Prostate gland (tissue), 2 donors: ENCODE results near the gene CHST3. TPM values are rescaled to one million over a fixed set of nuclear protein-coding genes. Genes with fewer than 3 reads are reported as not detected.
A peak's percentile ranks its signal among the peaks of the same experiment; 100 is the strongest.

ENCODE experiments used
- DNase-seq: peaks from one replicate; pipeline ENCODE4 v3.0.0-alpha.2; 2019; ENCODE audit warnings: low spot score
- H3K27ac ChIP-seq, 2 donors: fragments of 200-600 bp; sonication (generic); 2 replicates each; pipeline ENCODE4 v1.5.1; 2017 to 2019
- H3K27me3 ChIP-seq: fragments of 200-600 bp; sonication (generic); replicated peaks from 2 replicates; pipeline ENCODE4 v1.5.1; 2019; ENCODE audit not compliant: insufficient read depth
- H3K36me3 ChIP-seq, 2 donors: fragments of 200-600 bp; sonication (generic); 1 replicate in 1 of 2; 2 replicates in 1 of 2; pipeline versions ENCODE4 v1.5.1 to v1.8.1; 2017 to 2019
- H3K4me1 ChIP-seq: fragments of 200-600 bp; sonication (generic); replicated peaks from 2 replicates; pipeline ENCODE4 v1.5.1; 2019
- H3K4me3 ChIP-seq, 2 donors: fragments of 200-600 bp; sonication (generic); 2 replicates each; pipeline ENCODE4 v1.5.1; 2017 to 2019
- H3K9me3 ChIP-seq: fragments of 200-600 bp; sonication (generic); 2 replicates; pipeline ENCODE4 v1.5.1; 2017
- CTCF ChIP-seq, 4 experiments: fragments of 200-600 bp in 2 of 4; fragments of 450-650 bp in 2 of 4; sonication (generic) in 2 of 4; IDR thresholded peaks; 1 replicate in 3 of 4; 2 replicates in 1 of 4; pipeline ENCODE4 v1.5.1; 2016 to 2019; ENCODE audit warnings: antibody characterized with exemption in 4 of 4, mild to moderate bottlenecking in 2 of 4, moderate library complexity in 2 of 4
- POLR2A ChIP-seq: fragments of 450-650 bp; IDR thresholded peaks from one replicate; pipeline ENCODE4 v1.6.1; 2016; ENCODE audit warnings: antibody characterized with exemption, mild to moderate bottlenecking
- POLR2AphosphoS5 ChIP-seq: sonication (generic); formaldehyde crosslinking; IDR thresholded peaks from one replicate; pipeline ENCODE4 v1.6.1; 2017; ENCODE audit warnings: antibody characterized with exemption
- WGBS: methylation state at CpG from one replicate; pipeline ENCODE4 v1.1.5; 2018; 5-methylcytosine and 5-hydroxymethylcytosine counted together
- intact Hi-C: fragments of 100-400 bp; cut with DNase I; formaldehyde crosslinking; loops from one replicate; pipeline ENCODE4 v1.14.2; 2022
- total RNA-seq, 2 donors: library from RNA; depleted of rRNA; stranded (reverse); fragments of >200 nt; gene quantifications; one replicate each; pipeline ENCODE4 v1.1.0, GENCODE V29; 2016

The CHST3 gene
- total RNA-seq, 2 donors from 2014 or later = 16.5 to 197 TPM

- WGBS = 20% methylated on average over 16 of the region's 17 CpGs
- no peaks in the 10 kb centered on the region for H3K27me3 ChIP-seq
- intact Hi-C loops = loop anchor here (2.0 to 5.0 kb wide), 2 partner anchors 82 to 147 kb away; no protein-coding TSS in a partner anchor
- H3K27ac ChIP-seq = peak overlapping the region; percentile 45 to 69
- no peak overlapping the region for H3K4me3 ChIP-seq
- H3K36me3 ChIP-seq = no peaks in the 10 kb centered on the region
- DNase-seq = peak; percentile 57
- no peaks in the 10 kb centered on the region for H3K4me1 ChIP-seq
- no peaks in the 10 kb centered on the region for H3K9me3 ChIP-seq
- TF ChIP-seq POLR2AphosphoS5 (no peak), CTCF (IDR thresholded peaks at IDR 0.05) (peak in 3 of 4 experiments; percentile 26 to 74 (median 59)), POLR2A (no peak)
Measured at GRCh38 chr10:72044417-72045041, 80.3 kb downstream of the CHST3 start.

GRCh38 chr10:72045586-72045985 is 81.4 kb downstream of the CHST3 start:
- no peak for TF ChIP-seq CTCF (IDR thresholded peaks at IDR 0.05)
- no peak for TF ChIP-seq POLR2A
- Histone ChIP-seq H3K9me3 (no peaks in the 10 kb centered on the region), H3K27me3 (no peaks in the 10 kb centered on the region), H3K36me3 (no peaks in the 10 kb centered on the region), H3K27ac (peak overlapping the region; percentile 45 to 69), H3K4me1 (no peaks in the 10 kb centered on the region), H3K4me3 (no peak overlapping the region)
- WGBS = 93% methylated on average over 2 of the region's 2 CpGs
- intact Hi-C loops = loop anchor here (2.0 to 5.0 kb wide), 2 partner anchors 83 to 148 kb away; no protein-coding TSS in a partner anchor
- DNase-seq = no peak

GRCh38 chr10:72048450-72049124 is 84.4 kb downstream of the CHST3 start:
- Histone ChIP-seq H3K27ac (no peak overlapping the region), H3K9me3 (no peaks in the 10 kb centered on the region), H3K4me3 (no peak overlapping the region), H3K27me3 (no peaks in the 10 kb centered on the region), H3K36me3 (no peaks in the 10 kb centered on the region), H3K4me1 (no peaks in the 10 kb centered on the region)
- peak; percentile 93 for DNase-seq
- WGBS = 27% methylated on average over 12 of the region's 12 CpGs
- peak; percentile 88 for TF ChIP-seq POLR2AphosphoS5
- no peak for TF ChIP-seq POLR2A
- TF ChIP-seq CTCF (IDR thresholded peaks at IDR 0.05) = peak; percentile 99 to 100 (median 100)
- intact Hi-C loops = loop anchor here (2.0 to 5.0 kb wide), 2 partner anchors 151 to 292 kb away; no protein-coding TSS in a partner anchor

- Histone ChIP-seq H3K4me1 (no peaks in the 10 kb centered on the region), H3K4me3 (no peak overlapping the region), H3K27me3 (no peaks in the 10 kb centered on the region), H3K36me3 (no peaks in the 10 kb centered on the region), H3K9me3 (no peaks in the 10 kb centered on the region), H3K27ac (no peak overlapping the region)
- intact Hi-C loops = loop anchor here (2.0 to 5.0 kb wide), 2 partner anchors 152 to 291 kb away; no protein-coding TSS in a partner anchor
- DNase-seq = no peak
- no peak for TF ChIP-seq CTCF (IDR thresholded peaks at IDR 0.05)
- no peak for TF ChIP-seq POLR2AphosphoS5
- TF ChIP-seq POLR2A = no peak
- WGBS = 86% methylated on average over 1 of the region's 1 CpG
Measured at GRCh38 chr10:72049472-72049871, 85.3 kb downstream of the CHST3 start.
